ENCODE results near the gene CAPN7.
"Not testable (repeated sequence)": the region's sequence is repeated elsewhere in the genome, so short reads cannot be mapped to it uniquely, and the experiment has no call there.

The CAPN7 gene

GRCh38 chr3:15205934-15206661 is at the start of gene CAPN7:
TSS of gene CAPN7 (plus strand) at chr3:15206246. CDS start at chr3:15206496, 250 bp downstream.
- no peak for FAIRE-seq

DNA sequence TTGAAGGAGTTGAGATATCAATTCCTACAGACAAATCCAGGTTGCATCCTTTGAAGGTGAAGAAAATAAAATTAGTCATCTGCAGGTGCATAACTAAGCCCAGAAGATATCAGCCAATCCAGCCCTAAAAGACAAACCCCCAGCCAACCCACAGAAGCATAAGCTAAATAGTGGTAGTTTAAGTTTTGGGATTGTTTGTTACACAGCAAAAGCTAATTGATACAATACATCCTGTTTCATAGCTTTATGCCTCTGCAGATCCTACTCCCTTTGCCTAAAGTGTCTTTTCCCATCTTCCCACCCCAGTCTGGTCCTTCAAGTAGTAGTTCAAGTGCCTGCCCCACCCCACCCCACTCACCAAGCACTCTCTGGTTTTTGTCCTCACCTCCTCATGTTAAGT is 48.6 kb upstream of the CAPN7 start:
- FAIRE-seq: no peak

- no peak for FAIRE-seq
Measured at GRCh38 chr3:15159501-15160136, 46.4 kb upstream of the CAPN7 start.

DNA sequence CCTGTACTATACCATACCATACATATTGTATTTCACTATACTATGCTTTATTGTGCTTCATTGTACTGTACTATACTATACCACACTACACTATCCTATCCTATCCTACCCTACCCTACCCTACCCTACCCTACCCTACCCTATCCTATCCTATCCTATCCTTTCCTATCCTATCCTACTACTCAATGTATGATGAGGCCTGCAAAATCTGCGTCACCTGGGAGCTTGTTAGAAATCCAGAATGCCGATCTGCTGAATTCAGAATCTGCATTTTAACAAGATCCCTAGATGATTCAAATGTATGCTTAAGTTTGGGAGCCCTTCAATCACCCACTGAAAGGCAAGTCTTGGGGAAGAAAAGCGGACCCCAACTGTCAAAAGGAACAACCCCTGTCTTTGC is 45.4 kb upstream of the CAPN7 start:
- no peak for FAIRE-seq

GRCh38 chr3:15161133-15161532 is 44.9 kb upstream of the CAPN7 start:
- no peak for FAIRE-seq

DNA sequence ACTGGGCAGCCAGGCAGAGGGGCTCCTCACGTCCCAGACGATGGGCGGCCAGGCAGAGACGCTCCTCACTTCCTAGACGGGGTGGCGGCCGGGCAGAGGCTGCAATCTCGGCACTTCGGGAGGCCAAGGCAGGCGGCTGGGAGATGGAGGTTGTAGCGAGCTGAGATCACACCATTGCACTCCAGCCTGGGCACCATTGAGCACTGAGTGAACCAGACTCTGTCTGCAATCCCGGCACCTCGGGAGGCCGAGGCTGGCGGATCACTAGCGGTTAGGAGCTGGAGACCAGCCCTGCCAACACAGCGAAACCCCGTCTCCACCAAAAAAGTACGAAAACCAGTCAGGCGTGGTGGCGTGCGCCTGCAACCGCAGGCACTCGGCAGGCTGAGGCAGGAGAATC is 42.4 kb upstream of the CAPN7 start:
- FAIRE-seq: not testable (repeated sequence)

GRCh38 chr3:15164340-15164739 is 41.7 kb upstream of the CAPN7 start:
- FAIRE-seq: peak; percentile 99

DNA sequence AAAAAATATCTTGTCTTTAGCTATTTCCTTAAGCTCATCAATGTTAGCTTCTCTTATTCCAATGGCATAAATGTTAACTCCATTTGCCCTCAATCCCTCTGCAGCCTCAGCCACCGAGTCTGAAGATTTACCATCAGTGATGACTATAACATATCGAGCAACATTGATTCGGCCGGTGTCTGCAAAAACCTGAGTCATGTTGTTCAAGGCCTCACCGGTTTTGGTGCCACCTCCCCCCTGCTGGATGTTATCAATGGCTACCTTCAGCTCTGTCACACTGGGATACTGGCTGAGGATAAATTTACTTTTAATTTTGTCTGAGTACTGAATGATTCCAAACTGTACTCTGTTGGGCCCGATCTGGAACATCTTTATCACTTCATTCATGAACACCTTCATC is 41.0 kb upstream of the CAPN7 start:
- FAIRE-seq: no peak

GRCh38 chr3:15166391-15166790 is 39.7 kb upstream of the CAPN7 start:
- not testable (repeated sequence) for FAIRE-seq

- FAIRE-seq: peak; percentile 53
Measured at GRCh38 chr3:15171096-15171495, 35.0 kb upstream of the CAPN7 start.

DNA sequence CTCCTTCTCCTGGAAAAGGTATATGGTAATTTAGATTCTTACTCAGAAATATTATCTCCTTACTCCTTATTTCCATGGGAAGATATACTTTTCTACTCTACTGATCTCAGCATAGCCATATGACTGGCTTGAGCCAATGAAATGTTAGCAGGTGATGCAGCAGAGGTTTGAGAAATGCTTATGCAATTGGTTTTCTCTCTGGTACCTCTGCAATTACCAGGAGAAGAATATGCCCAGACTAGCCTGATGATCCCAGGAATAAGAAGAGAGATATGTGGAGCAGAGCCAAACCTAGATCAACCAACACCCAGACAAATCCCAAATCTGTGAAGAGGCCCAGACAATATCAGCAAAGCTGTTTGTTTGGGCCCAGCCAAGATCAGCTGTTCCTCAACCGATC is 33.2 kb upstream of the CAPN7 start:
- FAIRE-seq: no peak

DNA sequence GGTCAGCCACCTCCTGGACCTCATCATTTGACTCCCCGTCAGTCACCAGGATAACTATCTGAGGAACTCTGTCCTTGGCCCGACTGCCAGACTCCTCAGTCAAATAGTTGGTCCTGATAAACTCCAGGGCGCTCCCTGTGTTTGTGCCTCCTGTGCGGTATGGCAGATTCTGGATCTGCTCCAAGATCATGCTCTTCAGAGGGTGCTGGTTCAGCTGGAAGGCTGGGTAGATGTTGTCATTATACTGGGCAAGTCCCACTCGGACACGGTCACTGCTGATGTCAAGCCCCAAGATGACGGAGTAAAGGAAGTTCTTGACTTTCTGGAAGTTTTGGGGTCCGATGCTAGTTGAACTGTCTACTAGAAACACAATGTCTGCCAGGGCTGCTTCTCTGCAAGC is 31.1 kb upstream of the CAPN7 start:
- FAIRE-seq: no peak

DNA sequence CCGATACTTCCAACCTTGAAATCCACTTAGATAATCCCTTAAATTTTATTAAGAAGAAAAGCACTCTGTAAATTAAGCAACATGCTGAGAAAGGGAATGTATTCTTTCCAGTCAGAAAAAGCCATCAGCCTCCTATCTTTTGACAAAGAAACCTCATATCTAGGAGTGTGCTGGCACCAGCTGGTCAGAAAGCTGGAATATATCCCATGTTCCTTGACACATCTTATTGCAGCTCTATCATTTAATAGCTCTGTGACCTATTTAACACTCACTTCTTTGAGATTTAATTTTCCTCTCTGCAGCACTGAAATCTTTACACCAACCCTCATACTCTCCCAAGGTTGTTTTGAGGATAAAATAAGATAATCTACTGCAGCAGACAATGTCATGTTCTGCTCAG is 30.4 kb upstream of the CAPN7 start:
- FAIRE-seq: no peak

DNA sequence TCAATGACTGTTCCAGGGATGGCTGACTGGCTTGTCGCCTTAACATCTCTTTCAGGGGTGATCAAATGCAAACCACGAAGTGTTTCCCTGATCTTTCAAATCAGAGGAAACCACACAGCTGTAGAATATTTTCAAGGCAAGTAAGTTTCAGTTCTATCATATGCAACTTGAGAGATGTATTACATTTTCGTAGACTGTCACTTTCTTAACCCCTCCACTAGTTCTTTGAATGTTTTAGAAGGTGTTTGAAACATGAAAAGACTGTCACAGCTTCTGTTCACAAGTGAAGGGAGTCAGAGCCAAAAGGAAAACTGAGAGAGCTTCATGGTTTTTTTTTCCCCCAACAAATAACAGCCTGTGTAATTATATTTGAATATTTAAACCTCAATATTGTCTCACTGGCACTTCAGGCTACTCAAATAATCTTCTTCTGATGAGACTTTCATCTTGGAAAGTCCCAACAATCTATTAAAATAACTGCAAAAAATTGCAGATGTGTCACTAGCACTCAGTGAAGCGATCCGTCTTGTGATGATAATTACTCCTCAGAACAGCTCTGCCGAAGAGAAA is 25.9 kb upstream of the CAPN7 start:
- no peak for FAIRE-seq

DNA sequence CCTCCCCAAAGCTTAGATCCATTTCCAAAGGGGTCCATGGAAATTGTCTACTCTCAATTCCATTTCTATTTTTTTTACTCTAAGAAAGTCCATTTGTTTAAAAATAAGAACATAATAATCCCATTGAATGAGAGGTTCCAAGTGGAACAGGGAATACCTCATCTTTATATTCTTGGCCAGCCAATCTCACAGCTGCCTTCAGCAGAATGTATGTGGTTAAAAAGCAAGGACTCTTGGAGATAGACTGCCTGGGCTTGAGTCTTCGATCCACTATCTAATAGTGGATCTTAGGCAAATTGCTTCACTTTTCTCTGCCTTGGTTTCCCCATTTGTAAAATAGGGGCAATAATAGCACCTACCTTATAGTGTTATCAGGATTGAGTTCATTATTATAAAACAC is 24.5 kb upstream of the CAPN7 start:
- FAIRE-seq: no peak

DNA sequence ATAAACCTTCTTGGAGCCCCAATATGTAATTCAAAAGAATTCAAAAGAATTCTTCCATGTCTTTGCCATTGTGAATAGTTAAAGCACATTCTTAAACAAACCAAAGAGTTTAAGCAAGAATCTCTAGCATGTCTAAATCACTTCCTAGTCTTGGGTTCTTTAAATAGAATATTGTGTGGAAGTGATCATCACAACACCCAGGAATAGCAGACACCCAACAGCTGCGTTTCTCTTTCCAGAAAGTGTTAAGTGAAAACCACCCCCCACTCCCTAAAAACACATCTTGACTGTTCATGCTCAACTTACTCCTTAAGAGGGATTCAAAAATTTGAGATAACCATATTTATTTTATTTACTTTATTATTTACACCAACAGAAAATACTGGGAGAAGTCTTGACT is 24.1 kb upstream of the CAPN7 start:
- FAIRE-seq: no peak

DNA sequence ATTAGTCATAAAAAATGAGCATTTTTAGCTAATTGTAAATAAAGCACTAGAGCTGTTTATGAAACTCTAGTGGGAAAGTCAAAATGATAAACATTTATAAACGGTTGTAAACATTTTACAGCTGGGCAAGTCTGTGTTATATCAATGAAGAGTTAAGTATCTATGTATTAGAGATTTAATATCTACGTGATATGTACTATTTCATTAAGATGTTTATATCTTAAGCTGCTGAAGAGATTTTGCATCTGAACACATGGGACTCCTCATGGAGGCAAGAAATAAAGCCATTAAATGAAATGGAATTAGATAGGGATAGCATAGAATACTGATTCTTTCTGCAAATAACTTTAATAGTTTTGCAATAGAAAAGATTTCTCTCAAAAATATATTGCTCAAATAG is 23.0 kb upstream of the CAPN7 start:
- FAIRE-seq: peak; percentile 77

DNA sequence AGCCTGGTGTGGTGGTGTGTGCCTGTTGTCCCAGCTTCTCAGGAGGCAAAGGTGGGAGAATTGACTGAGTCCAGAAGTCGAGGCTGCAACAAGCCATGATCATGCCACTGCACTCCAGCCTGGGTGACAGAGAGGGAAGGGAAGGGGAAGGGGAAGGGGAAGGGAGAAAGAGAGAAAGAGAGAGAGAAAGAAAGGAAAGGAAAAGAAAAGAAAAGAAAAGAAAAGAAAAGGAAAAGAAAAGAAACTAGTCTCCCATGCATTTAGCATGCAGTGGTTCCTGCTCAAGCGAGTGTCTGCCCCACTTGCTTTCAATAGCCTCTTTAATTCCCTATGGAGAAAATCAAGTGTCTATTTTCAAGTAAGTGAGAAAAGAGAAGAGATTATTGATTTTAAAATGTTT is 20.6 kb upstream of the CAPN7 start:
- no peak for FAIRE-seq

DNA sequence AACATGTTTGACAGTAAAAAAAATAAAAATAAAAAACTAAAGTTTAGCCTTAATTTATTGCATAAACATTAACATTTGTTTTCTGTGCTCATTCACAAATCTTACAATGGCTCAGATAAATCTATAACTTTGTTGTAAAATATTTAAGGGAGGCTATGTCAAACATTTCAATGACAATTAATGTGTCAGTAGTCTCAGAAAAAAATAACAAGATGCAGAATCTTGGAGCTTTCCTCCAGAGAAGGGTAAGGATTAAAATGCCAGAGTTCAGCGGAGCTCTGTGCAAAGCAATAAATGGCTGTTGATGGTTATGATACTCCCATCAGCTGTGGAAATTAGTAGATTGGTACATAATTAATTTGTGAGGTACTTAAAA is 20.0 kb upstream of the CAPN7 start:
- peak; percentile 96 for FAIRE-seq

GRCh38 chr3:15186477-15187164 is 19.4 kb upstream of the CAPN7 start:
- FAIRE-seq: not testable (repeated sequence)

DNA sequence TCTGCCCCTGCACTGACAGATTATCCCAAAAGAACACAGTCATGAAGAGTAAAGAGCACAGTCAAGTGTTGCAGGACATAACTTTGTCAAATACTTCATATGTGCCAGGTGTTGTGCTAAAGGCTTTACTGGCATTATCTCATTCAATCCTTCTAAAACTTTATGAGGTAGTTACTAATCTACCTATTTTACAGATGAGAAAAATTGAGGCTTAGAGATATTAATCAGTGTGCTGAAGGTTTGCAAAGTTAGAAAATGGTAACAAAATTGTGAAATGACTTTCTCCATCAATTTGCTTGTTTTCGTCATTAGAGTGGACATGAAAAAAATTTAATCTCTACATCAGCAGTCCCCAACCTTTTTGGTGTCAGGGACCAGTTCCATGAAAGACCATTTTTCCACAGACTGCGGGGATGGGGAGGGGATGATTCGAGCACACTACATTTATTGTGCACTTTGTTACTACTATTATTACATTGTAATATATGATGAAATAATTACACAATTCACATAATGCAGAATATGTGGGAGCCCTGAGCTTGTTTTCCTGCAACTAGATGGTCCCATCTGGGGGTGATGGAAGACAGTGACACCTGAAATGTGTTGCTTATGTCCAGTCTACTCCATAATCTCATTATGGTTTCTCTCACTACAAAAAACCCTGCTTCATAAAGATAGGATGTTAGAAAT is 8.6 kb upstream of the CAPN7 start:
- FAIRE-seq: no peak

GRCh38 chr3:15198686-15199085 is 7.4 kb upstream of the CAPN7 start:
- FAIRE-seq: no peak

DNA sequence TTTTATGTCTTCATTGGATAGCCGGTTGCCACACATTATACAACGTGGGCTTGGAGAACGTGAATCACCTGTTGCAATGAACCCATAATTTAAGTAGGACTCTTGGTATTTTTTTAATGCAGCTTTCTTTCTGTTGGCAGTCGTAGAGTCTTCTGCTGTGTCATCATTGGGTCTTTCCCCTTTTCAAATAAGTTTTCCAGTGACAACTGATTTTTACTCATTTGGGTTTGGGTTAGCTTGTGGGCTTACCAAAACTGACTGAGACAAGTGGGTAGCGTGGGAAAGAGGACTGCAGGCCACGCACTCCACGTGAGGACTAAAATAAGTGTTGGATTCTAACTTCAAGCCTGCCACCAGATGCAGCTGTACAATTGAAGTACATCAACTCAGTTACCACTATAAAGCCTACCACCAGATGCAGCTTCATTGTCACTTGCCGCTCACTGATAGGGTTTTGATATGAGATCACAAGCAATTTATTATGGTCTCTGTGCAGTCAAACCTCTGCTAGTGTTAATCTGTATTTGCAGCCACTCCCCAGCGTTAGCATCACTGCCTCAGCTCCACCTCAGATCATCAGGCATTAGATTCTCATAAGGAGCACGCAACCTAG is 6.4 kb upstream of the CAPN7 start:
- FAIRE-seq: no peak

Data from endometrium (tissue), 2 donors.